HT1080 (cell line): Measurements from ENCODE around the gene PCBP4. TPM values are rescaled to one million over a fixed set of nuclear protein-coding genes. Genes with fewer than 3 reads are reported as not detected.

Experiments
- DNase-seq: peaks from one replicate; pipeline ENCODE4 v3.0.0-alpha.2; 2015; ENCODE audit warnings: low read depth
- total RNA-seq: library from RNA; depleted of rRNA; stranded (reverse); fragments of >200 nt; shearing (Covaris generic); gene quantifications from 2 replicates; pipeline ENCODE4 v1.2.3, GENCODE V29; 2014

PCBP4 gene
- total RNA-seq, 1 experiment from 2014 or later, result 95.9 TPM

- DNase-seq, result peak; percentile 57
Measured at GRCh38 chr3:51974963-51975851, 8.0 kb upstream of the PCBP4 start, which contains the start of gene ABHD14A. TSS of gene ABHD14A (plus strand) at chr3:51975064. CDS start at chr3:51975136, 72 bp downstream.

GRCh38 chr3:51974277-51974962 lies 7.2 kb upstream of the PCBP4 start:
- no peak for DNase-seq

GRCh38 chr3:51971350-51971749 lies 4.1 kb upstream of the PCBP4 start:
- DNase-seq, result no peak

- DNase-seq, result no peak
Measured at GRCh38 chr3:51970606-51971300, 3.5 kb upstream of the PCBP4 start.

- no peak for DNase-seq
Measured at GRCh38 chr3:51969841-51970240, 2.6 kb upstream of the PCBP4 start.

- DNase-seq, result no peak
Measured at GRCh38 chr3:51968883-51969678, 1.8 kb upstream of the PCBP4 start.

- peak; percentile 29 for DNase-seq
Measured at GRCh38 chr3:51968170-51968775, 1.0 kb upstream of the PCBP4 start.

GRCh38 chr3:51966922-51967383 lies 301 bp downstream of the PCBP4 start:
- DNase-seq, result no peak

- no peak for DNase-seq
Measured at GRCh38 chr3:51966486-51966885, 768 bp downstream of the PCBP4 start.

- DNase-seq, result no peak
Measured at GRCh38 chr3:51966016-51966415, 1.2 kb downstream of the PCBP4 start.

GRCh38 chr3:51964521-51964920 lies 2.7 kb downstream of the PCBP4 start:
- no peak for DNase-seq

- no peak for DNase-seq
Measured at GRCh38 chr3:51963951-51964451, 3.3 kb downstream of the PCBP4 start.

GRCh38 chr3:51962854-51963530 lies 4.3 kb downstream of the PCBP4 start:
- no peak for DNase-seq

GRCh38 chr3:51961602-51962569 lies 5.4 kb downstream of the PCBP4 start:
- no peak for DNase-seq

GRCh38 chr3:51961011-51961410 lies 6.2 kb downstream of the PCBP4 start:
- DNase-seq, result no peak

GRCh38 chr3:51960386-51960785 lies 6.9 kb downstream of the PCBP4 start:
- no peak for DNase-seq

GRCh38 chr3:51959651-51960050 lies 7.6 kb downstream of the PCBP4 start:
- DNase-seq, result no peak
